BLaER1 treated with 17β-estradiol and CSF1 and Interleukin-3, amounts not matched to agents 10 nM and 100 nM (cell line): ENCODE measurements around the gene ZNF500.
A peak's percentile ranks its signal among the peaks of the same experiment; 100 is the strongest.

Experiments
- H3K27ac ChIP-seq, 11 experiments: shearing (Covaris generic); formaldehyde crosslinking; 2 replicates each; pipeline ENCODE4 v1.8.1; 2022
- H3K27me3 ChIP-seq, 11 experiments: shearing (Covaris generic); formaldehyde crosslinking; 2 replicates each; pipeline ENCODE4 v1.8.1; 2022
- H3K36me3 ChIP-seq, 11 experiments: shearing (Covaris generic); formaldehyde crosslinking; 2 replicates each; pipeline ENCODE4 v1.8.1; 2022
- H3K4me1 ChIP-seq, 10 experiments: shearing (Covaris generic); formaldehyde crosslinking; 2 replicates each; pipeline ENCODE4 v1.8.1; 2022
- H3K4me2 ChIP-seq, 11 experiments: shearing (Covaris generic); formaldehyde crosslinking; 2 replicates each; pipeline ENCODE4 v1.8.1; 2022
- H3K4me3 ChIP-seq, 10 experiments: shearing (Covaris generic); formaldehyde crosslinking; 2 replicates each; pipeline ENCODE4 v1.8.1; 2022
- H3K9ac ChIP-seq, 11 experiments: shearing (Covaris generic); formaldehyde crosslinking; 2 replicates each; pipeline ENCODE4 v1.8.1; 2022
- H3K9me3 ChIP-seq, 11 experiments: shearing (Covaris generic); formaldehyde crosslinking; replicated peaks in 1 of 11; 2 replicates each; pipeline ENCODE4 v1.8.1; 2022
- H4K20me1 ChIP-seq, 11 experiments: shearing (Covaris generic); formaldehyde crosslinking; 2 replicates each; pipeline ENCODE4 v1.8.1; 2022
- Cebpa-rat ChIP-seq, 11 experiments: shearing (Covaris generic); IDR thresholded peaks; 2 replicates each; pipeline ENCODE4 v1.8.1; 2022

The ZNF500 gene

DNA sequence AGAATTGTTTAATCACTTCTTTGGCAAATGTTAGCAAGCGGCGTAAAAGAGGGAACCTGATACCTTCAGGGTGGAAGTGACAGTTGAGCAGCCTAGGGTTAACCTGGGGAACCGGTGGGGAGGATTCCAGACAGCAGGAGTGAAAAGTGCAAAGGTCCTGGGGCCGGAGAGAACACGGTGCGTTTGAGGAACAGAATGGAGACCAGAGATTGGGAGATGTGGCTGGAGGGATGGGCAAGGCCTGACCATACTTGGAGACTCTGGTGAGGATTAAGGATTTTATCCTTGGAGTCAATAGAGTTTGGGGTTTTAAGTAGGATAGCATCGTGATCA, 2.3 kb upstream of the ZNF500 start:
- Histone ChIP-seq H4K20me1 (peaks cover 0 to 19% (median 5%) of the 10 kb centered on the region in 11 experiments; a peak in 6 of 22 replicates), H3K4me3 (no peak overlapping the region; a peak in 2 of 20 replicates), H3K9ac (no peak overlapping the region), H3K4me2 (peak overlapping the region in 8 of 11 experiments; percentile 85 to 99 (median 93); a peak in 16 of 22 replicates), H3K4me1 (peaks cover 27 to 39% (median 34%) of the 10 kb centered on the region in 10 experiments), H3K27ac (no peak overlapping the region), H3K36me3 (peaks cover 10 to 15% (median 12%) of the 10 kb centered on the region in 11 experiments; a peak in 21 of 22 replicates), H3K9me3 (no peaks in the 10 kb centered on the region), H3K27me3 (no peaks in the 10 kb centered on the region)
- no peak for TF ChIP-seq Cebpa-rat (IDR thresholded peaks at IDR 0.05)

DNA sequence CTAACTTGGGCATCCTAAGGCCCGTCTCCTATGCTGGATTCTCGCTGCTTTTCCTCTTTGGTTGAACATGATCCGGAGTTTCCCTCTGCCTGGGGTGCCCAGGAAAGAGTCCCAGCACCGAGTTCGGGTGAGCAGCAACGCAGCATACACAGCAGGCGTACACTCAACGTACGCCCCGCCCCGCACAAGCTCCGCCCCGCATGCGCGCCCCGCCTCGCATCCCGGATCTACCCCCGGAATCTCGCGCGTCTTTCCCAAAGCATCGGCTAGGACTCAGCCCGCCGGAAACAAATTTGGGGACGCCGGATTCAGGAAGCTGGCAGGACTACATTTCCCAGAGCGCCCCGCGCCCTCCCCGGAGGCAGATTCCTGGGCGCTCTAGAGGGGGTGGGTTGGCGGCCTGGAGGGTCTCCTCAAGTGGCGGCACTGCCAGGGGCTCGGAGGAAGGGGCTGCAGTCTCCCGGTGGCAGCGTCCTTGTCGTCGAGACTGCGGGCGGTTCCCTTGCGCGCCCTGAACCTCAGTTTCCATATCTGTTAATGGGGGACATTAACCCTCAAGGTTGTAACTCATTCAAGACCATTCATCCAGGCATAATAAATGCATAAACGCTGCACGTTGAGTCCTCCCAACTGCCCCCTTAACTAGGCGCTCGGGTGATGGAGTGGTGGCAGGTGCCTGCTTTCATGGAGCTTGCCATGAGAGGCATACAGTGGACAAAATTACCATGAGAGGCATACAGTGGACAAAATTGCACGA, 1.8 kb upstream of the ZNF500 start:
- TF ChIP-seq Cebpa-rat (IDR thresholded peaks at IDR 0.05): no peak
- Histone ChIP-seq H3K9me3 (no peaks in the 10 kb centered on the region), H3K4me2 (peak overlapping the region; percentile 85 to 99 (median 93)), H3K4me1 (peaks cover 28 to 43% (median 36%) of the 10 kb centered on the region in 10 experiments), H4K20me1 (peaks cover 0 to 24% (median 5%) of the 10 kb centered on the region in 11 experiments; a peak in 11 of 22 replicates), H3K4me3 (peak overlapping the region; percentile 47 to 99 (median 56)), H3K9ac (peak overlapping the region; percentile 43 to 73 (median 57); a peak in 21 of 22 replicates), H3K27ac (peak overlapping the region in 9 of 11 experiments; percentile 36 to 94 (median 58); a peak in 16 of 22 replicates), H3K27me3 (no peaks in the 10 kb centered on the region), H3K36me3 (peaks cover 15 to 20% (median 17%) of the 10 kb centered on the region in 11 experiments)

DNA sequence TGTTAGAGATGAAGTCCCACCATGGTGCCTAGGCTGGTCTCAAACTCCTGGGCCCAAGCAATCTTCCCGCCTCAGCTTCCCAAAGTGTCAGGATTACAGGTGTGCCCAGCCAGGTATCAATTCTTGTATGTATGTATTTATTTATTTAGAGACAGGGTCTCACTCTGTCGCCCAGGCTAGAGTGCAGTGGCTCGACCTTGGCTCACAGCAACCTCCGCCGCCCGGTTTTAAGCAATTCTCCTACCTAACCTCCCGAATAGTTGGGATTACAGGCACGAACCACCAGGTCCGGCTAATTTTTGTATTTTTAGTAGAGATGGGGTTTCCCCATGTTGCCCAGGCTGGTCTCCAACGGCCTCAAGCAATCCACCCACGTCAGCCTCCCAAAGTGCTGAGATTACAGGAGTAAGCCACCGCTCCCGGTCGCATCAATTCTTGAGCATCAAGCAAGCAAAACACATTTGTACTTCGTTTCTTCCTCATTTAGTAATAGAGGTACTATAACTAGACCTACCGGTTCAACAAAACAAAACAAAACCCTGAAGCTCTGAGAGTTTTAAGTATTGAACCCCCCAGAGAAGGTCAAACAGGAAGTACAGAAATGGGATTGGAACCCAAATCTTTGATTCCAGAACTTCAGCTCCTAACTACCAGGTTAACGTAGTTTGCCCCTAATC, 1.0 kb upstream of the ZNF500 start:
- Histone ChIP-seq H3K9ac (peak overlapping the region; percentile 43 to 96 (median 57); a peak in 21 of 22 replicates), H3K27ac (peak overlapping the region in 9 of 11 experiments; percentile 36 to 94 (median 58); a peak in 16 of 22 replicates), H3K4me2 (peak overlapping the region; percentile 85 to 99 (median 93))

DNA sequence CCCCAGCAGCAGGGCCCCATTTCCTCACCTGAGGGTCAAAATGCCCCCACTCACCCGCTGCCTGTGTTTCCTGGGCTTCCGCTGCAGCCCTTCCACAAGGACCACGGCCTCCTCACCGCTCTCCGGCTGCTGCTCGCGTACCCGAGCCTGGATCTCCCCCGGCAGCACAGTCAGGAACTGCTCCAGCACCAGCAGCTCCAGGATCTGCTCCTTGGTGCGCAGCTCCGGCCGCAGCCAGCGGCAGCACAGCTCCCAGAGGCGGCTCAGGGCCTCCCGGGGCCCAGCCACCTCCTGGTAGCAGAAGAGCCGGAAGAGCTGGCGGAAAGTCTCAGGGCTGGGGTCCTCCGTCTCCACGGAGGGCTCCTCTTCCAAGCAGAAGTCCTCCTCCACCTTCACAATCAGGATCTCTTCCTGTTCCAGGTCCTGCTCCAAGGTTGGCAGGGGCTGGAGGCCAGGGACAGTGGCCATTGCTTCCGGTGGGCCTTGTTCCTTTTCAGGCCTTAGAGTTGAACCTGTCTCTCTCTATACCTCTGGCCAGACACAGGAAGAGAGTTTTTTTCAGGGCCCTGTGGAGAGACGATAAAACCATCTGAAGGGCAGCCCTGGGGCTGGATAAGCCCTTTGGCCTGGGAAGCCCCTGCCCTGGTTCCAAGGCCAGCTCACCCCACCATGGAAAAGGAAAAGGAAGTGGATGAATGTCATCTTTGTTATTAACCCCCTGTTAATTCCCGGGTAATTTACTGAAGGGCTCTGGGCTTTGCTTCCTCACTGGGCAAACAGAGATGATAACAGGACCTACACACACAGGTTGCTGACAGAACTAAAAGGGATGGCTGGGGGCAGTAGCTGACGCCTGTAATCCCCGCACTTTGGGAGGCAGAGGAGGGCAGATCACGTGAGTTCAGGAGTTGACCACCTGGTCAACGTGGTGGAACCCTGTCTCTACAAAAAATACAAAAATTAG, 1.2 kb downstream of the ZNF500 start:
- peak overlapping the region in 10 of 11 experiments; percentile 85 to 96 (median 93); a peak in 21 of 22 replicates for H3K27ac ChIP-seq
- H3K4me1 ChIP-seq: peaks cover 37 to 64% (median 51%) of the 10 kb centered on the region in 10 experiments
- H3K27me3 ChIP-seq: no peaks in the 10 kb centered on the region
- TF ChIP-seq Cebpa-rat (IDR thresholded peaks at IDR 0.05): no peak
- H3K4me2 ChIP-seq: peak overlapping the region; percentile 85 to 99 (median 93)
- H4K20me1 ChIP-seq: peaks cover 0 to 47% (median 26%) of the 10 kb centered on the region in 11 experiments; a peak in 14 of 22 replicates
- H3K9me3 ChIP-seq: no peaks in the 10 kb centered on the region
- peaks cover 43 to 50% (median 47%) of the 10 kb centered on the region in 11 experiments for H3K36me3 ChIP-seq
- H3K9ac ChIP-seq: peak overlapping the region; percentile 92 to 98 (median 96)
- H3K4me3 ChIP-seq: peak overlapping the region; percentile 89 to 100 (median 97)

More for the DNA sequence above, 1.0 kb upstream of the ZNF500 start:
- no peak for TF ChIP-seq Cebpa-rat (IDR thresholded peaks at IDR 0.05)
- Histone ChIP-seq H3K36me3 (peaks cover 22 to 28% (median 25%) of the 10 kb centered on the region in 11 experiments), H4K20me1 (peaks cover 0 to 32% (median 11%) of the 10 kb centered on the region in 11 experiments; a peak in 11 of 22 replicates), H3K9me3 (no peaks in the 10 kb centered on the region), H3K27me3 (no peaks in the 10 kb centered on the region), H3K4me1 (peaks cover 31 to 50% (median 39%) of the 10 kb centered on the region in 10 experiments), H3K4me3 (peak overlapping the region; percentile 47 to 99 (median 56))

DNA sequence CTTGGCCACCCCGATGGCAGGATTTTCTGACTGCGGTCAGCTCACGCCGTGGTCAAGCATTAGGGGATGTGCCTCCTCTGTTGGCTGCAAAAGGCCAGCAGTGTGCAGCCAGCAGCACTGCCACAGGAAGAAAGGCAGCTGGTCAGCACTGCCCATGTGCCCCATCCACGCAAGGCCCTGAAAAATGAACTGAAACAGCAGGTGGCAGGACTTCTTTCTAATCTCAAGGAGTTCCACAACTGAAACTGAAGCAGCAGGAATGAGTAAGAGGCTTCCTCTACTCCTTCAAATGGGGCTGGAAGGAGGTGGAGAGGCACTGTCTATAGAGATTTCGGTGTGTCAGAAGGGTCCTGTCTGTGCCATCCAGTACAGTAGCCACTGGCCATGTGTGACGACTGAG, 3.2 kb downstream of the ZNF500 start:
- 0 out of 22 replicates have a peak overlapping the region, but pooled peaks of 1 of the 11 experiments have one; percentile 2 for H3K4me2 ChIP-seq
- peaks cover 37 to 61% (median 46%) of the 10 kb centered on the region in 10 experiments for H3K4me1 ChIP-seq
- H3K27ac ChIP-seq: no peak overlapping the region
- H3K4me3 ChIP-seq: no peak overlapping the region
- no peaks in the 10 kb centered on the region for H3K27me3 ChIP-seq
- peak overlapping the region in 4 of 11 experiments; percentile 2 to 55 (median 30); a peak in 5 of 22 replicates for H3K9ac ChIP-seq
- no peak for TF ChIP-seq Cebpa-rat (IDR thresholded peaks at IDR 0.05)
- no peaks in the 10 kb centered on the region for H3K9me3 ChIP-seq
- H4K20me1 ChIP-seq: peaks cover 0 to 62% (median 29%) of the 10 kb centered on the region in 11 experiments; a peak in 15 of 22 replicates
- H3K36me3 ChIP-seq: peaks cover 63 to 70% (median 67%) of the 10 kb centered on the region in 11 experiments

DNA sequence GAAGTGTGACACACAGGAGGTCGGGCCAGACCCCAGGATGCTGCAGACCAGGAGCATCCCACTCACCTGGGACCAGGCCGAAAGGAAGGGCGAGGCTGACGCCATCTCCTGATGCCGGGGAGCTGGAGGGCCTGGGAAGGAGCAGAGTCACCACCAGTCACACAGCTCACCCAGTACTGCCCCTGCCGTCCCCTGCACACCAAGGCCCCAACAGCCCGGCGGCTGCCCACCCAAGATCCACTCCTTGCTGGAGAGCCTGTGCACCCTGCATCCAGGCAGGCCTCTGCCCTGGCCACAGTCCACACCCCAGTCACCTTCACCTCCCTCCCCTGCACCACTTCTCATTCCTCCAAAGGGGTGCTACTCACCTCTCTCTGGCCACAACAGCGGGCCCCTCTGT, 4.8 kb downstream of the ZNF500 start:
- Histone ChIP-seq H3K9ac (peak overlapping the region in 10 of 11 experiments; percentile 11 to 56 (median 42); a peak in 12 of 22 replicates), H3K36me3 (peaks cover 72 to 86% (median 81%) of the 10 kb centered on the region in 11 experiments), H3K4me2 (peak overlapping the region in 8 of 11 experiments; percentile 20 to 39 (median 32); a peak in 11 of 22 replicates), H3K27me3 (no peaks in the 10 kb centered on the region), H3K4me1 (peaks cover 27 to 47% (median 33%) of the 10 kb centered on the region in 10 experiments), H3K4me3 (no peak overlapping the region), H3K27ac (0 out of 22 replicates have a peak overlapping the region, but pooled peaks of 1 of the 11 experiments have one; percentile 4), H4K20me1 (peaks cover 0 to 62% (median 29%) of the 10 kb centered on the region in 11 experiments; a peak in 15 of 22 replicates), H3K9me3 (no peaks in the 10 kb centered on the region)
- TF ChIP-seq Cebpa-rat (IDR thresholded peaks at IDR 0.05): no peak

DNA sequence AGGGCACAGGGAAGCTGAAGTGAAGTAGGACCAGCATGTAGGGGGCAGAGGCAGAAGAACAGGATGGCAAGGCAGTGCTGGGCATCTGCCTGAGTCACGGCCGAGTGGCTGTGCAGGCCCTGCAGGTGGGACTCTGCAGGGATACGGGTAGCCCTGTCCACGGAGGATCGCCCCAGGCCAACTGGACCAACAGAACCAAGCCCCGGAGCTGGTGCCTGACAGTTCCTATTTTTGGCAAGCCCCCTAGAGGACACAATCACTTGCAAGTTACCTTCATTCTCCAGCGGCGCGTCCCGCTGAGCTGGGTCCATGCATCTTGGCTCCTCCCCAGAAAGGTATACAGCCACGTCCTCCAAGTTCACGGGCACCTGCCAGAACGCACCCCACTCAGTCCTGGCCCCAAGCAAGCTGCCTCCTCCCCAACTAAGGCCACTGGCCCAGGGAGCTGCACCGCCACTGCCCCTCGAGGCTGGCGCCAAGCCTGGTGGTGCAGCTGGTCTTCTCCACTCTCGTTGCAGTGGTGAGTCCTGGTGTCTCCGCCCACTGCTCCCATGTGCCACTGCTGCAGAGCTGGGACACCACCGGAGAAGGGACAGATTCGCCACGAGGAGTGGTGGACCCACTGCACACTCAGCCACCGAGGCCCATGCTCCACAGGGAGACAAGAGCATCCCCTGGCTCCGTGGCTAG, 6.6 kb downstream of the ZNF500 start:
- no peak for TF ChIP-seq Cebpa-rat (IDR thresholded peaks at IDR 0.05)
- Histone ChIP-seq H3K9me3 (peaks cover 0 to 8% (median 7%) of the 10 kb centered on the region in 11 experiments; a peak in 17 of 22 replicates), H3K27ac (no peak overlapping the region), H3K9ac (no peak overlapping the region), H3K27me3 (no peaks in the 10 kb centered on the region), H3K36me3 (peaks cover 83 to 100% (median 96%) of the 10 kb centered on the region in 11 experiments), H3K4me1 (peaks cover 17 to 36% (median 22%) of the 10 kb centered on the region in 10 experiments), H3K4me2 (no peak overlapping the region), H3K4me3 (no peak overlapping the region), H4K20me1 (peaks cover 0 to 54% (median 26%) of the 10 kb centered on the region in 11 experiments; a peak in 15 of 22 replicates)
